Glutamatergic neuron (in vitro differentiated cells): ENCODE measurements around the gene NISCH. TPM values are rescaled to one million over a fixed set of nuclear protein-coding genes. Genes with fewer than 3 reads are reported as not detected.

ENCODE experiments used
- DNase-seq: peaks from one replicate; pipeline ENCODE4 v3.0.0; 2022
- H3K27ac Mint-ChIP-seq: one replicate; pipeline ENCODE4 v1.8.0; 2020; ENCODE audit warnings: mild to moderate bottlenecking, mixed read lengths, inconsistent platforms; ENCODE audit not compliant: unreplicated experiment
- H3K27me3 Mint-ChIP-seq: one replicate; pipeline ENCODE4 v1.8.0; 2020; ENCODE audit warnings: mild to moderate bottlenecking, moderate library complexity, mixed read lengths, inconsistent platforms; ENCODE audit not compliant: unreplicated experiment
- H3K36me3 Mint-ChIP-seq: one replicate; pipeline ENCODE4 v1.8.0; 2020; ENCODE audit warnings: mild to moderate bottlenecking, mixed read lengths, inconsistent platforms; ENCODE audit not compliant: unreplicated experiment
- H3K4me1 Mint-ChIP-seq: one replicate; pipeline ENCODE4 v1.8.0; 2020; ENCODE audit warnings: mild to moderate bottlenecking, low read depth, mixed read lengths, inconsistent platforms; ENCODE audit not compliant: unreplicated experiment
- H3K4me3 Mint-ChIP-seq: one replicate; pipeline ENCODE4 v1.8.0; 2020; ENCODE audit warnings: mild to moderate bottlenecking, mixed read lengths, inconsistent platforms; ENCODE audit not compliant: unreplicated experiment
- H3K9me3 Mint-ChIP-seq: one replicate; pipeline ENCODE4 v1.8.0; 2020; ENCODE audit warnings: mild to moderate bottlenecking, moderate library complexity, mixed read lengths, inconsistent platforms; ENCODE audit not compliant: unreplicated experiment
- total RNA-seq: library from RNA; stranded (reverse); fragmentation: NEBNext Ultra II Directional; extraction: Animal tissue kit (Norgen Biotek cat#: 25700); gene quantifications from one replicate; pipeline ENCODE4 v1.2.1, GENCODE V29; 2021; ENCODE audit not compliant: unreplicated experiment
- TF ChIP-seq, protein P1 (sequence below): fragments of 200-600 bp; sonication (generic); IDR thresholded peaks from one replicate; pipeline ENCODE4 v1.5.0; 2021; ENCODE audit not compliant: partially characterized antibody, unreplicated experiment

Gene NISCH
- total RNA-seq, 1 donor from 2014 or later, result 280 TPM

DNA sequence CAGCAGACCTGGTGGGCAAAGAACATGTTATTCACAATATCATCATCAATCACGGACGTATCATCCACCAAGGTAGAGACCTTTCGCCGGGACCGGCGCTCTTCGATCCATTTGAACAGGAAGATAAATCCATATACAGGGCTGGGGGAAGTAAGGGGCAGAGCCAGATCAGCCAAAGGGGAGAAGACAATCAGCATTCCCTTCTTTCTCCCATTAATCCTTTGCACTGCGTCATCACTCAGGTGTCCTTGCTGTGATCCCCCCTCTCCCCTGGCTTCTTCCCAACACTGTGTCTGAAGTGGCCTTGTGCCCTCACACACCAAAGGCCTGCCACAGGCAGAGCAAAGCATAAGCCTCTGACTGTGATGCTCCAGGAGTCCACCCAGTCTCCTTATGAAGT is 46.9 kb upstream of the NISCH start:
- H3K27ac Mint-ChIP-seq, result peak overlapping the region; percentile 93
- H3K4me3 Mint-ChIP-seq, result peak overlapping the region; percentile 95
- DNase-seq, result no peak
- peaks cover 8% of the 10 kb centered on the region for H3K27me3 Mint-ChIP-seq
- peaks cover 2% of the 10 kb centered on the region for H3K9me3 Mint-ChIP-seq
- TF ChIP-seq, protein P1, sequence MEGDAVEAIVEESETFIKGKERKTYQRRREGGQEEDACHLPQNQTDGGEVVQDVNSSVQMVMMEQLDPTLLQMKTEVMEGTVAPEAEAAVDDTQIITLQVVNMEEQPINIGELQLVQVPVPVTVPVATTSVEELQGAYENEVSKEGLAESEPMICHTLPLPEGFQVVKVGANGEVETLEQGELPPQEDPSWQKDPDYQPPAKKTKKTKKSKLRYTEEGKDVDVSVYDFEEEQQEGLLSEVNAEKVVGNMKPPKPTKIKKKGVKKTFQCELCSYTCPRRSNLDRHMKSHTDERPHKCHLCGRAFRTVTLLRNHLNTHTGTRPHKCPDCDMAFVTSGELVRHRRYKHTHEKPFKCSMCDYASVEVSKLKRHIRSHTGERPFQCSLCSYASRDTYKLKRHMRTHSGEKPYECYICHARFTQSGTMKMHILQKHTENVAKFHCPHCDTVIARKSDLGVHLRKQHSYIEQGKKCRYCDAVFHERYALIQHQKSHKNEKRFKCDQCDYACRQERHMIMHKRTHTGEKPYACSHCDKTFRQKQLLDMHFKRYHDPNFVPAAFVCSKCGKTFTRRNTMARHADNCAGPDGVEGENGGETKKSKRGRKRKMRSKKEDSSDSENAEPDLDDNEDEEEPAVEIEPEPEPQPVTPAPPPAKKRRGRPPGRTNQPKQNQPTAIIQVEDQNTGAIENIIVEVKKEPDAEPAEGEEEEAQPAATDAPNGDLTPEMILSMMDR, result no peak
- H3K36me3 Mint-ChIP-seq, result no peaks in the 10 kb centered on the region
- peaks cover 19% of the 10 kb centered on the region for H3K4me1 Mint-ChIP-seq

- Mint-ChIP-seq H3K27me3 (no peaks in the 10 kb centered on the region), H3K4me1 (peaks cover 11% of the 10 kb centered on the region), H3K36me3 (no peaks in the 10 kb centered on the region), H3K27ac (no peak overlapping the region), H3K9me3 (peaks cover 2% of the 10 kb centered on the region), H3K4me3 (no peak overlapping the region)
- TF ChIP-seq, protein P1, result no peak
- no peak for DNase-seq
Measured at GRCh38 chr3:52415800-52416199, 39.6 kb upstream of the NISCH start.

DNA sequence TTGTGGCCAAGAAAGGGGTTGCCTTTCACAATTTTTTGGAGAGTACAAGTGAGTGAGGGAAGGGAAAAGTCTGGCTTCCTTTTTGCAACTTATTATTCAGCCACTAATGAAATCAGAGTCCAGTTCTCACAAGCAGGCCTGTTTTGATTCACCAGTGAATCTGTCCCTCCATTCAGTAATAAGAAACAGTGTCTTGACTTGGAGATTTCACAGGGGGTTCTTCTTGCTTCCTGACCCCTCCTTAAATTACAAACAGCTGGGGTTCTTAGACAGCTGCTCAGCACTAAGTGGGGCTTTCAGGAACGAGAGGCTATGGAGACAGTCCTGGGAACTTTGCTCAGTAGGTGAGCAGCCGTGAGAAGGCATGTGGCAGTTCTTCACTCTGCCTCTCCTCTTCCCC is 35.0 kb upstream of the NISCH start:
- peaks cover 4% of the 10 kb centered on the region for H3K4me1 Mint-ChIP-seq
- H3K9me3 Mint-ChIP-seq, result peaks cover 5% of the 10 kb centered on the region
- TF ChIP-seq, protein P1, result no peak
- no peaks in the 10 kb centered on the region for H3K36me3 Mint-ChIP-seq
- no peak overlapping the region for H3K27ac Mint-ChIP-seq
- DNase-seq, result no peak
- H3K4me3 Mint-ChIP-seq, result no peak overlapping the region
- peaks cover 2% of the 10 kb centered on the region for H3K27me3 Mint-ChIP-seq

DNA sequence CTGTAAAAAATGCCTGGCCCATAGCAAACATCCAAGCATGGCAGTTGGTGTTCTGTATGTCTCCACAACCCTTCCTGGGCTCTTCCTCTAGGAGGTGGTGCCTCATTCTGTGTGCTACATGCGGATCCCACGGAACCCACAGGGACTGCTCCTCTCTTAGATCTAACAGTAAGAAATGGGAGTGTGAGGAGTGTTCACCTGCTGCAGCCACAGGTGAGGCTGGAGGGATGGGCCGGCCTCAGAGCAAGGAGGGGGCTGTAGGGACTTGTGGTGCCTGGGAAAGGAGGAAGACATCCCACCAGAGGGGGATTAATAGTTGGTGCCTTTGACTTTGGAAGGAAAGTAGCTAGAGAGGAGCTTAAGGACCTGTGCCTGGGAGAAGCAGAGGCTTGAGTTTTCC is 32.7 kb upstream of the NISCH start:
- peaks cover 5% of the 10 kb centered on the region for H3K9me3 Mint-ChIP-seq
- peaks cover 2% of the 10 kb centered on the region for H3K27me3 Mint-ChIP-seq
- no peaks in the 10 kb centered on the region for H3K36me3 Mint-ChIP-seq
- H3K4me1 Mint-ChIP-seq, result peaks cover 4% of the 10 kb centered on the region
- H3K4me3 Mint-ChIP-seq, result no peak overlapping the region
- H3K27ac Mint-ChIP-seq, result no peak overlapping the region
- TF ChIP-seq, protein P1, result no peak
- no peak for DNase-seq

DNA sequence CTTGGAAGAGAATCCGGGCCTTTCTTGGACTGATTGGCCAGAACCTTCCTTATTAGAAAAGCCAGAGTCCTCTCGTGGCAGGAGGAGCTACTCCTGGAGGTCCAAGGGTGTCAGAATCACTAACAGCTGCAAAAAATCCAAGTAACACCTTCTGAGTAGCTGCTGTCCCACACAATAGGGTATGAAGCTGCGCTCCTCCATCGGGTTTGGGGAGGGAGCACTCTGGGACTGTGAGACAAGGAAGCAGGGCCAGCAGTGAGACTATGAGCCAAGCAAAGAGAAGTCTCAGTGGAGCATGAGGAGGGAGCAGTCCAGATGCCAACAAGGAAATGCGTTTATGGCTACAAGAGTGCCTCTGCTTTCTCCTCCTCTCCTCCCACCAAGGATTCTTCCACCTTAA is 32.2 kb upstream of the NISCH start:
- H3K4me3 Mint-ChIP-seq, result no peak overlapping the region
- H3K4me1 Mint-ChIP-seq, result peaks cover 4% of the 10 kb centered on the region
- H3K36me3 Mint-ChIP-seq, result no peaks in the 10 kb centered on the region
- TF ChIP-seq, protein P1, result no peak
- no peak for DNase-seq
- no peak overlapping the region for H3K27ac Mint-ChIP-seq
- H3K27me3 Mint-ChIP-seq, result peaks cover 2% of the 10 kb centered on the region
- H3K9me3 Mint-ChIP-seq, result peaks cover 5% of the 10 kb centered on the region
